HL-60 (cell line): ENCODE data around the gene CCZ1.
"Not testable (repeated sequence)": the region's sequence is repeated elsewhere in the genome, so short reads cannot be mapped to it uniquely, and the experiment has no call there.

ENCODE experiments used
- CTCF ChIP-seq: IDR thresholded peaks from one replicate; pipeline ENCODE4 v1.5.1; 2011; ENCODE audit warnings: low read length, control low read depth, inconsistent platforms; ENCODE audit not compliant: insufficient read depth
- POLR2AphosphoS5 ChIP-seq: IDR thresholded peaks from 2 replicates; pipeline ENCODE4 v1.6.1; 2012; ENCODE audit warnings: low read depth
- SPI1 ChIP-seq: IDR thresholded peaks from 2 replicates; pipeline ENCODE4 v1.6.1; 2012; ENCODE audit warnings: low read depth, mild to moderate bottlenecking, borderline replicate concordance
- TF ChIP-seq, protein P1 (sequence below): IDR thresholded peaks from 2 replicates; pipeline ENCODE4 v1.6.1; 2012; ENCODE audit warnings: low read depth; ENCODE audit not compliant: insufficient replicate concordance

DNA sequence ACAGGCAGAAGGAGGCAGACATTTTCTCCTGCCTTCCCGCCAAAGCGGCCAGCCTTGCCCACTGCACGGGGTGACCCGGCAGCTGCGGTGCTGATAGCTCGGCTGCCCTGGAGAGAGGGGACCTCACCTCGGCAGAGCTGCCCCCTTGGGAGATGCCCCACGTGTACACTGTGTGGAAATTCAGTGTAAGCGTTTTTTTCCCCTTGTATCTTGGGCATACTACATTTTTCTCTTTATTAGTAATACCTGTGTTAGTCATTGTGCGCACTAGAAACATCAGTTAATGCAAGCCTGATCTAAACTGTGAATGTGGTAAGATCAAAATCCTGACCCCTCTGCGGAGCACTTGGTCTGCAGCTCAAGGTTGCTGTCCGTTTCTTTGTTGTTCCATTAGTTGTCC is 26.1 kb downstream of the CCZ1 start:
- TF ChIP-seq CTCF, POLR2AphosphoS5, SPI1: not testable (repeated sequence)
- TF ChIP-seq, protein P1, sequence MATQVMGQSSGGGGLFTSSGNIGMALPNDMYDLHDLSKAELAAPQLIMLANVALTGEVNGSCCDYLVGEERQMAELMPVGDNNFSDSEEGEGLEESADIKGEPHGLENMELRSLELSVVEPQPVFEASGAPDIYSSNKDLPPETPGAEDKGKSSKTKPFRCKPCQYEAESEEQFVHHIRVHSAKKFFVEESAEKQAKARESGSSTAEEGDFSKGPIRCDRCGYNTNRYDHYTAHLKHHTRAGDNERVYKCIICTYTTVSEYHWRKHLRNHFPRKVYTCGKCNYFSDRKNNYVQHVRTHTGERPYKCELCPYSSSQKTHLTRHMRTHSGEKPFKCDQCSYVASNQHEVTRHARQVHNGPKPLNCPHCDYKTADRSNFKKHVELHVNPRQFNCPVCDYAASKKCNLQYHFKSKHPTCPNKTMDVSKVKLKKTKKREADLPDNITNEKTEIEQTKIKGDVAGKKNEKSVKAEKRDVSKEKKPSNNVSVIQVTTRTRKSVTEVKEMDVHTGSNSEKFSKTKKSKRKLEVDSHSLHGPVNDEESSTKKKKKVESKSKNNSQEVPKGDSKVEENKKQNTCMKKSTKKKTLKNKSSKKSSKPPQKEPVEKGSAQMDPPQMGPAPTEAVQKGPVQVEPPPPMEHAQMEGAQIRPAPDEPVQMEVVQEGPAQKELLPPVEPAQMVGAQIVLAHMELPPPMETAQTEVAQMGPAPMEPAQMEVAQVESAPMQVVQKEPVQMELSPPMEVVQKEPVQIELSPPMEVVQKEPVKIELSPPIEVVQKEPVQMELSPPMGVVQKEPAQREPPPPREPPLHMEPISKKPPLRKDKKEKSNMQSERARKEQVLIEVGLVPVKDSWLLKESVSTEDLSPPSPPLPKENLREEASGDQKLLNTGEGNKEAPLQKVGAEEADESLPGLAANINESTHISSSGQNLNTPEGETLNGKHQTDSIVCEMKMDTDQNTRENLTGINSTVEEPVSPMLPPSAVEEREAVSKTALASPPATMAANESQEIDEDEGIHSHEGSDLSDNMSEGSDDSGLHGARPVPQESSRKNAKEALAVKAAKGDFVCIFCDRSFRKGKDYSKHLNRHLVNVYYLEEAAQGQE, result not testable (repeated sequence)
